Chondrocyte (in vitro differentiated cells): ENCODE results near the gene CYP46A1. TPM values are rescaled to one million over a fixed set of nuclear protein-coding genes. Genes with fewer than 3 reads are reported as not detected.

ENCODE experiments used
- DNase-seq: peaks from one replicate; pipeline ENCODE4 v3.0.0; 2021; ENCODE audit warnings: mixed read lengths, low spot score
- H3K27ac Mint-ChIP-seq: one replicate; pipeline ENCODE4 v1.8.0; 2021; ENCODE audit warnings: mild to moderate bottlenecking, moderate library complexity, mixed read lengths; ENCODE audit not compliant: unreplicated experiment
- H3K27me3 Mint-ChIP-seq: 2 replicates; pipeline ENCODE4 v1.8.0; 2021; ENCODE audit warnings: low read depth, mixed read lengths
- H3K36me3 Mint-ChIP-seq: 2 replicates; pipeline ENCODE4 v1.8.0; 2021; ENCODE audit warnings: low read depth, mixed read lengths
- H3K4me1 Mint-ChIP-seq: 2 replicates; pipeline ENCODE4 v1.8.0; 2021; ENCODE audit warnings: low read depth, mild to moderate bottlenecking, mixed read lengths
- H3K4me3 Mint-ChIP-seq: one replicate; pipeline ENCODE4 v1.8.0; 2021; ENCODE audit warnings: mild to moderate bottlenecking, moderate library complexity, mixed read lengths; ENCODE audit not compliant: unreplicated experiment
- H3K9me3 Mint-ChIP-seq: 2 replicates; pipeline ENCODE4 v1.8.0; 2021; ENCODE audit warnings: low read depth, mixed read lengths
- total RNA-seq: library from RNA; stranded (reverse); gene quantifications from 3 replicates; pipeline ENCODE4 v1.2.1, GENCODE V29; 2021
- TF ChIP-seq, protein P1 (sequence below): fragments of 200-600 bp; sonication (generic); IDR thresholded peaks from 2 replicates; pipeline ENCODE4 v1.5.0; 2021; ENCODE audit warnings: antibody characterized with exemption, mild to moderate bottlenecking, moderate library complexity

The CYP46A1 gene
- total RNA-seq, 1 donor from 2014 or later, result 0.72 TPM

GRCh38 chr14:99673305-99674063 is 10.6 kb upstream of the CYP46A1 start:
- Mint-ChIP-seq H3K27ac (no peak overlapping the region), H3K4me1 (peaks cover 12% of the 10 kb centered on the region), H3K4me3 (no peak overlapping the region), H3K27me3 (no peaks in the 10 kb centered on the region), H3K9me3 (peaks cover 3% of the 10 kb centered on the region), H3K36me3 (peaks cover 2% of the 10 kb centered on the region)
- TF ChIP-seq, protein P1, sequence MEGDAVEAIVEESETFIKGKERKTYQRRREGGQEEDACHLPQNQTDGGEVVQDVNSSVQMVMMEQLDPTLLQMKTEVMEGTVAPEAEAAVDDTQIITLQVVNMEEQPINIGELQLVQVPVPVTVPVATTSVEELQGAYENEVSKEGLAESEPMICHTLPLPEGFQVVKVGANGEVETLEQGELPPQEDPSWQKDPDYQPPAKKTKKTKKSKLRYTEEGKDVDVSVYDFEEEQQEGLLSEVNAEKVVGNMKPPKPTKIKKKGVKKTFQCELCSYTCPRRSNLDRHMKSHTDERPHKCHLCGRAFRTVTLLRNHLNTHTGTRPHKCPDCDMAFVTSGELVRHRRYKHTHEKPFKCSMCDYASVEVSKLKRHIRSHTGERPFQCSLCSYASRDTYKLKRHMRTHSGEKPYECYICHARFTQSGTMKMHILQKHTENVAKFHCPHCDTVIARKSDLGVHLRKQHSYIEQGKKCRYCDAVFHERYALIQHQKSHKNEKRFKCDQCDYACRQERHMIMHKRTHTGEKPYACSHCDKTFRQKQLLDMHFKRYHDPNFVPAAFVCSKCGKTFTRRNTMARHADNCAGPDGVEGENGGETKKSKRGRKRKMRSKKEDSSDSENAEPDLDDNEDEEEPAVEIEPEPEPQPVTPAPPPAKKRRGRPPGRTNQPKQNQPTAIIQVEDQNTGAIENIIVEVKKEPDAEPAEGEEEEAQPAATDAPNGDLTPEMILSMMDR, result no peak
- DNase-seq, result peak; percentile 87

GRCh38 chr14:99674064-99674650 is 9.9 kb upstream of the CYP46A1 start:
- TF ChIP-seq, protein P1, result no peak
- Mint-ChIP-seq H3K4me3 (no peak overlapping the region), H3K9me3 (peaks cover 5% of the 10 kb centered on the region), H3K27ac (no peak overlapping the region), H3K27me3 (no peaks in the 10 kb centered on the region), H3K4me1 (peaks cover 12% of the 10 kb centered on the region), H3K36me3 (no peaks in the 10 kb centered on the region)
- peak; percentile 41 for DNase-seq

DNA sequence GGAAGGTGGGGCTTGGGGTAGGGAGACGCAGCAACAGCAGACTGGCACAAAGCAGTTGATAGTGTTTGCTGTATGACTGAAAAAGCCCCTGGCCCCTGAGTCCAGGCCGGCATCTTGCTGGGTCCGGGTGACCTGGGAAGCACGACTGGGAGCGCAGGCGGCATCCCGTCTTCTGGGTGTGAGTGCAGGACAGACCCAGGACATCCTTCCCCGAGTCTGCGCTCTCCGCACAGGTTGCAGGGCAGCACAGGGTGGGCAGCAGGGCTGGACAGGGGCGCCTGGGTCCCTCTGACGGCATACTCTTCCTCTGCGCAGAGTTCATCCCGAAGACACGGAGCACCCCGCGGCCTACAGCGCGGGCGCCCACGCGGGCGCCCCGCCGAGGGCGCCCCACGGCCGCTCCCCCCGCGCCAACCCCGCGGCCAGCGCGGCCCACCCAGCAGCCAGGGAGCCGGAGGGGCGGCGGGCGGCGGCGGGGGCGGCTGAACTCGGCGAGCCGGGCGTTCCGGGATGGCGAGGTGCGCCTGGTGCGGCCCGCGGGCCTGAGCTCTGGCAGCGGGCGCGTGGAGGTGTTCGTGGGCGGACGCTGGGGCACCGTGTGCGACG is 9.2 kb upstream of the CYP46A1 start:
- Mint-ChIP-seq H3K4me3 (no peak overlapping the region), H3K27me3 (no peaks in the 10 kb centered on the region), H3K27ac (no peak overlapping the region), H3K9me3 (peaks cover 5% of the 10 kb centered on the region), H3K4me1 (peaks cover 12% of the 10 kb centered on the region), H3K36me3 (no peaks in the 10 kb centered on the region)
- TF ChIP-seq, protein P1, result no peak
- DNase-seq, result peak; percentile 88

- H3K4me3 Mint-ChIP-seq, result no peak overlapping the region
- no peaks in the 10 kb centered on the region for H3K36me3 Mint-ChIP-seq
- H3K27ac Mint-ChIP-seq, result no peak overlapping the region
- H3K27me3 Mint-ChIP-seq, result no peaks in the 10 kb centered on the region
- DNase-seq, result peak; percentile 92
- TF ChIP-seq, protein P1, result no peak
- peaks cover 5% of the 10 kb centered on the region for H3K9me3 Mint-ChIP-seq
- H3K4me1 Mint-ChIP-seq, result peaks cover 11% of the 10 kb centered on the region
Observed at GRCh38 chr14:99675382-99675835, 8.7 kb upstream of the CYP46A1 start.

GRCh38 chr14:99675951-99676350 is 8.1 kb upstream of the CYP46A1 start:
- DNase-seq, result peak; percentile 59
- H3K4me3 Mint-ChIP-seq, result no peak overlapping the region
- peaks cover 5% of the 10 kb centered on the region for H3K4me1 Mint-ChIP-seq
- peaks cover 5% of the 10 kb centered on the region for H3K9me3 Mint-ChIP-seq
- no peak overlapping the region for H3K27ac Mint-ChIP-seq
- no peaks in the 10 kb centered on the region for H3K36me3 Mint-ChIP-seq
- TF ChIP-seq, protein P1, result no peak
- no peaks in the 10 kb centered on the region for H3K27me3 Mint-ChIP-seq
